Stimulated activated CD4-positive, alpha-beta T cell treated with anti-CD3 and anti-CD28 coated beads, Interleukin-4, amount 100 ng/mL, for 1 hour (primary cell): ENCODE measurements around the gene AGAP2.

Experiments used
- DNase-seq: peaks from one replicate; pipeline ENCODE4 v3.0.0-alpha.2; 2020

AGAP2 gene

GRCh38 chr12:57766464-57767304, 28.1 kb upstream of the AGAP2 start, which contains the start of gene CYP27B1:
CYP27B1 (minus strand) TSS chr12:57767078; CDS start chr12:57767041, 37 bp downstream.
- DNase-seq = peak; percentile 22

DNA sequence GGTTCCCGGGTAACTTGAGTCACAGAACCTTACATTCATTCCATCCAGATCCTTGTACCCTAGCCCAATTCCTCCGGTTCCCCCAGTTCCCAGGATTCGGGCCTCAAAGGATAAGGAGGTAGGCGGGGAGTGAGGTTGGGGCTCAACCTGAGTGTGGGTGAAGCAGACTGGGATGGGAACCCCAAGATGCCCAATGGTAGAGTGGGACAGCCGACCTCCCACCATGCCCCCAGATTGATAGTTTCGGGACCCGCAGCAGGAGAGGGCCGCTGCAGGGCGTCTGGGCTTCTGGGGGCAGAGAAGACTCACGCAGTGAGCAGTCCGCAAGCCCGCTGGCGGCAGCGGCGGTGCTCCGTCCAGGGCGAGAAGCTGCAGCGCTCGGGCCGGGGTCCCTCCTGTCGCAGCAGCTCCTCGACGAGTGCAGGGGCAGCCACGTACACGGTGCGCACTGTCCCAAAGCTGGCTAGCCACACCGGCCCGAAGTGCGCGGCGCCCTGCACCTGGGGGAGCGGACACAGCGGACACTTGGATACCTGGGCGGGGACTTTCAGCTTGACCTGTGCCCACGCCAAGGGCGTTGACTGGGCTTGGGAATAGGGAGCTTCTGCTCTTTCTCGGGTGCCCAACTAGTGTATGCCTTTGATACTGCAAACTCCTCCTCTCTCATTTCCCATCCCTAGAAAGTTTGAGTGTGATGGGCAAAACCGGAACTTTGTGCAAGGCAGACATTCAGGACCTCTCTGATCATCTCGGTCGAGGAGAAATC, 27.3 kb upstream of the AGAP2 start:
- no peak for DNase-seq

DNA sequence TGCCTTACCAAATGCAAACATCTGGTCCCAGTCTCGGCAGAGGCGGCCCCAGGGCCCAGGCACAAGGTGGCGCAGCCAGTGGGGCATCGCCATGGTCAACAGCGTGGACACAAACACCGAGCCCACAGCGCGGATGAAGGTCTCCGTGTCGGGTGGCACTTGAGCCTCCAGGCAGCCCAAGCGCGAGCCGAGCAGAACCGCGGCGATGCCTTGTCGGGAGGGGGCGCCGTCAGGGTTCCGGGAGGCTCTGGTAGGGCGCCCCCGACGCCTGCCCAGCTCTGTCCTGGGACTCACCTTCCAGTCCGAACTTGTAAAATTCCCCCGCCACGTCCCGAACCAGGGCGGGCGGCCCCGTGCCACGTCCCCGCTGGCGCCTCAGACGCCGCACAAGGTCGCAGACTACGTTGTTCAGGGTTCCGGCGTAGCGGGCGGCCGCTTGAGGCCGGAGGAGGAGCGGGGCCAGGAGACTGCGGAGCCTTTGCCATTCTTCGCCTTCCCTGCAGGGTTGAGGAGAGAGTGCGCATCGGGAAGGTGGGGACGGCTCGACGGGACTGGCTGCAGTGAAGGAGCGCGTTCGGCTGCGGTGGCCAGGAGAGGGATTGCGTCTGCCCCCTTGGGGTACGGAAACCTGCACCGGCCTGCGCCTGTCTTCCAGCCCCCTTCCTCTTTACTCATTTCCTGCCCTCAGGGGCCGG, 26.6 kb upstream of the AGAP2 start:
- peak; percentile 69 for DNase-seq

DNA sequence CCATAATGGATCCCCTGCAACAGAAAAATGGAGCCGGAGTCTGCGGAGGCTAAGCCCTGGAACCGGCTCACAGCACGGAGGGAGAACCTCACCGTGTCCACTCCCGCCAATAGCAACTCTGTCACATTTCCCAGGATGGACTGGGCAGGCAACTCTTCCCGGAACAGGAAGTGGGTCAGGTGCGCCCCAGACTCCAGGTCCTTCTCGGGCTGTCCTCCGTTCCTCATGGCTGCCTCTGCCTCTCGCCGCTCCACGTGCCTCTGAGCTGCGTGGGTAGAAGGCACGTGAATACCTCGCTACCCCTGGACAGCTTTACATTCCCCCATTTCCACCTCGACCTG, 26.1 kb upstream of the AGAP2 start:
- peak; percentile 46 for DNase-seq

- no peak for DNase-seq
These were observed 25.5 kb upstream of the AGAP2 start for GRCh38 chr12:57763881-57764661.

- no peak for DNase-seq
These were observed 23.9 kb upstream of the AGAP2 start for GRCh38 chr12:57762463-57762862.

DNA sequence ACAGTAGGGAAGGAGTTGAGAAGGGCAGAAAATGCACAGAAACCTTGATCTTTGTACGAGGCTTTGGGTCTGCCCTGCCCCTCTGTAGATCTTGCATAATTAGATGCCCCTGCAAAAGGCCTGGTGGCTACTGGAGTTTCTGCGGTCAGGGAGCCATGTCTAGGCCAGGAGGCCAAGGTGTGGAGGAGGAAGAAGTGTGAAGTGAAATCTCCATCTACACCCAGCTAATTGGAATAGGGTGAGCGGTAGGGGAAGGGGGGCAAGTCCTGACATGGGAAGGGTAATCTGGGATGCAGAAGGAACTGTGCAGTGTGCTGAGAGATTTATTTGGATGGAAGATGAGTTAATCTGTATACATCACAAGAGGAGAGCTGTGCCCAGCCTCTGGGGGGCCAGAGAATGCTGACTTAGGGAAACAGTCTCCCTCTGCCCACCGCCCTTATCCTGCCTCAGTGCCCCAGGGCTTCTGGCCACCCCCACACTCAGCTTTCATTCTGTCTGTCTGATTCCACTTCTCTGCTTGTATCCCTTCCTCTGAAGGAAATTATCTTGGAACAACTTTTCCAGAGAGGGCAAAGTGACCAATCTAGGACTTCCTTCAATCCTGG, 23.0 kb upstream of the AGAP2 start:
- no peak for DNase-seq

- DNase-seq = no peak
These were observed 21.9 kb upstream of the AGAP2 start for GRCh38 chr12:57760347-57760982.

DNA sequence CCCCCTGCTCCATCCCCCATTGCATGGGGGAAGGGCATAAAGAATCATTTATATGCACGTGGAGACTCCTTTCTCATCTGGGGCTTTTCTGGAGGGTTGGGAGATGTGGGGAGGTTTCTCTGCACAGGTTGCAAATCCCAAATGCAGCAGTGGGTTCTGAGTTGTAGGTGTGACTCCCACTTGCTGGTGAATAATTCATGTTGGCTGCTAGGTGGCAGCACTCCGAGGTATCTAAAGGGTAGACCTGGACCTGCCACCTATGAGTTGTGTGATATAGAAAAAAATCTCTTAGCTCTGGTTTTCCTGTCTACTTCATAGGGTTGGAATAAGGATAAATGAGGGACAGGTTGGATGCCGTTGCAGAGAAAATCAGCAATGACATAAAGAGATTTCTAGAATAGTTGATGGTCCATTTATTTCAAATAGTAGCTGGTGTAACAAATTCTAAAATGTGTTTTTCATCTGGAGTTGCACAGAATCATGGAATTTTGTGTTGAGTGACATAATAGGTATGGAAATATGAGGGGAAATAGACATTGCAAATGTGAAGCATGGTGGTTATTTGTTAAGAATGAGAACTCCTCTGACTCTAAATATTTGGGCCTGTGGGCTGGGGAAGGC, 20.9 kb upstream of the AGAP2 start:
- peak; percentile 46 for DNase-seq

GRCh38 chr12:57758552-57759359, 20.2 kb upstream of the AGAP2 start:
- DNase-seq = no peak

- DNase-seq = no peak
These were observed 19.2 kb upstream of the AGAP2 start for GRCh38 chr12:57757771-57758170.

- peak; percentile 72 for DNase-seq
These were observed 18.1 kb upstream of the AGAP2 start for GRCh38 chr12:57756406-57757341.

- peak; percentile 42 for DNase-seq
These were observed 17.2 kb upstream of the AGAP2 start for GRCh38 chr12:57755454-57756372.

DNA sequence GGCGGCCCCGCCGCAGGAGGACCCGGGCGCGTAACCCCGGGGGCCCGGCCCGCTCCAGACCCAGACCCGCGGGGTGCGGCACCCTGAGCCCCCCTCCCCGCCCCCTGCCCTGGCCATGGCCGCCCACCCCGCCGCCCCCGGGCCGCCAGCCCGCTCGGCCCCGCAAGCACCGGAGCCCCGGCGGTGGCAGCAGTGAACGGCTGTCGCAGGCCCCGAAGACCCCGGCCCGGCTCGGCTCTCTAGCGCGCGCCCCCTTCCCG, 16.6 kb upstream of the AGAP2 start:
- no peak for DNase-seq

DNA sequence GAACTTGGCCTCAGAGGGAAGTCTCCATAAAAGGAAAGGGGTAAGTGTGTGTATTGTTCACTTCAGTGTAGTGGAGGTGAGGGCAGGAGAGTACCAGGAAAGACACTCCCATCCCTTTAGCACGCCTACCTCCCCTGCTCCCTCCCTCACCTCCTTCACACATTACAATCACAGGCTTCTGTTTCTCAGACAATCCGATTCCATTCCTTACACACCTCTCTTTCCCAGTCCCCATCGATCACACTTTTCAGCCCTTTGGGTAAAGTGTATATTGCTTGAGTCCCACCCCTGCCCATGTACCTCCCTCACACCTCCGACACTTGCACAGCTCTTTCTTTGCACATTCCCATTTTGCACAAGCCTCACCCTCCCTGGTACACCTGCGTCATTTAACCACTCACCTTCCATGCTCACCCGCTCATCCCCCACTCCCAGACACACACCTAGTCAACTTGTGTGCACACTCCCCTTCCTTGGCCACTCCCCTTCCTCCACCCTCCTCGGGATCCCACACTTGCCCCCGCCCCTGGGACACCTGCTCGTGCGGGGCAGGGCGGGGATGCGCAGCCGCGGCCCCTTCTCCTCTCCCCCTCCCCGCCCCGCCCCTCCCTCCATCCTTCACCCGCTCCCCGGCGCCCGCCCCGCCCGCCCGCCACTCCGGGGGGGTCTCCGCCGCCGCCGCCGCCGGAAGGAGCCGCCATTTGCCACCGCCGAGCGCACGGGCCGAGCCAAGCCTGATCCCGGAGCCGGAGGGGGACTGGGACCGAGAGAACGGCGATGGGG, 16.1 kb upstream of the AGAP2 start, which contains the start of gene MARCHF9:
TSS of gene MARCHF9 (plus strand) at position 693 of the 783 bp plus-strand sequence. CDS start 426 bp downstream, outside the sequence.
- peak; percentile 83 for DNase-seq

- no peak for DNase-seq
These were observed 15.3 kb upstream of the AGAP2 start for GRCh38 chr12:57753756-57754337.

DNA sequence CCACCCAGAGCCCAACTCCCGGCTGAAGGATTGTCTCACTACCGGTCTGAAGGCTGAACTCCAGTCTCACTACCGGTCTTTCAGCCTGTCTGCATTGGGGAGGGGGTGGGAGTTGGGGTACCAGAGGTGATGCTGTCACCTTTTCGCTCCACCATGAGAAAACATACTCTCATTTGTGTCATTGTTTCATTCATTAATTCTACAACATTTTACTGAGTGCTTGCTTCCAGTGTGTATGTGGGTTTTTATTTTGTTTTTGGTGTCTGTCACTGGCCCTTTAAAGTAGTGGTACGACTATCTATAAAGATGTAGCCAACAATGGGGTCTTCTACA, 14.1 kb upstream of the AGAP2 start:
- DNase-seq = no peak
